ENCODE results near the gene CGNL1. TPM values are rescaled to one million over a fixed set of nuclear protein-coding genes. Genes with fewer than 3 reads are reported as not detected.
A peak's percentile ranks its signal among the peaks of the same experiment; 100 is the strongest.

The CGNL1 gene
- total RNA-seq, 4 donors from 2014 or later: 4.7 to 13.7 (median 7.3) TPM

- TF ChIP-seq, protein P1, sequence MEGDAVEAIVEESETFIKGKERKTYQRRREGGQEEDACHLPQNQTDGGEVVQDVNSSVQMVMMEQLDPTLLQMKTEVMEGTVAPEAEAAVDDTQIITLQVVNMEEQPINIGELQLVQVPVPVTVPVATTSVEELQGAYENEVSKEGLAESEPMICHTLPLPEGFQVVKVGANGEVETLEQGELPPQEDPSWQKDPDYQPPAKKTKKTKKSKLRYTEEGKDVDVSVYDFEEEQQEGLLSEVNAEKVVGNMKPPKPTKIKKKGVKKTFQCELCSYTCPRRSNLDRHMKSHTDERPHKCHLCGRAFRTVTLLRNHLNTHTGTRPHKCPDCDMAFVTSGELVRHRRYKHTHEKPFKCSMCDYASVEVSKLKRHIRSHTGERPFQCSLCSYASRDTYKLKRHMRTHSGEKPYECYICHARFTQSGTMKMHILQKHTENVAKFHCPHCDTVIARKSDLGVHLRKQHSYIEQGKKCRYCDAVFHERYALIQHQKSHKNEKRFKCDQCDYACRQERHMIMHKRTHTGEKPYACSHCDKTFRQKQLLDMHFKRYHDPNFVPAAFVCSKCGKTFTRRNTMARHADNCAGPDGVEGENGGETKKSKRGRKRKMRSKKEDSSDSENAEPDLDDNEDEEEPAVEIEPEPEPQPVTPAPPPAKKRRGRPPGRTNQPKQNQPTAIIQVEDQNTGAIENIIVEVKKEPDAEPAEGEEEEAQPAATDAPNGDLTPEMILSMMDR (IDR thresholded peaks at IDR 0.05): no peak
- no peak for DNase-seq (ENCODE audit: low spot score)
- no peak for ATAC-seq (ENCODE audit: low FRiP score)
Measured at GRCh38 chr15:57330619-57331340, 45.5 kb upstream of the CGNL1 start.

DNA sequence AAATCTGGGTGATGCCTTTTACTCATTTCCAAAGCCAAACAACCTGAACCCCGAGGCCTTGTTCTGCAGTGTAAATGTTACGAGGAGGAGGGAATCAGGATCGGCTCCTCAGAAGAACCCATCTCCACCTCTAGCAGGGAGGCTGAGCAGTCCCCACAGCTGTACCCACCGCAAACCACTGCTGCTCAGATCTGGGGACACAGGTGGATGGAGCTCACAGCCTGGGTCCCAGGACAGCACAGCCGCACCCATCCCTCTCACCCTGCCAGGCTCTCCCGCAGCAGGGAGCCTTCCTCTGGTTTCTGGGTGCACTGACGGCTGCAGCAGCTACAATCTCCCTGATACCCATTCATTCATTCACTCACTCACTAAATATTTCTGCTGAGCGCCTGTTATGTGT lies 44.0 kb upstream of the CGNL1 start:
- DNase-seq (ENCODE audit: low spot score) (no peak), ATAC-seq (ENCODE audit: low FRiP score) (no peak)
- TF ChIP-seq, protein P1 (IDR thresholded peaks at IDR 0.05): no peak

DNA sequence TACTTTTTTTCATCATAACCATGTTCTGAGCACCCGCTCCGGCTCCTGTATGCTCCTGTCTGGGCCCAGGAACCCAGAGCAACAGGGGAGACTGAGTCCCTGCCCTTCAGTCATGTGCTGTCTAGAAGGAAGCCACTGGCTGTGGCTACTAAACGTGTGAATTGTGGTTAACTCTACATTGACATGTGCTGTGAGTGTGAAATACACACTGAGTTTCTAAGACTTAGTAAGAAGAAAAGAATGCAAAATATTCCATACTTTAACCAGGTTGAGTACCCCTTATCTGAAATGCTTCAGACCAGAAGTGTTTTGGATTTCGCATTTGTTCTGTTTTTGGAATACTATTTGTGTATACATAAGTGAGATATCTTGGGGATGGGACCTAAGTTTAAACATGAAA lies 42.8 kb upstream of the CGNL1 start:
- ATAC-seq (ENCODE audit: low FRiP score): no peak

DNA sequence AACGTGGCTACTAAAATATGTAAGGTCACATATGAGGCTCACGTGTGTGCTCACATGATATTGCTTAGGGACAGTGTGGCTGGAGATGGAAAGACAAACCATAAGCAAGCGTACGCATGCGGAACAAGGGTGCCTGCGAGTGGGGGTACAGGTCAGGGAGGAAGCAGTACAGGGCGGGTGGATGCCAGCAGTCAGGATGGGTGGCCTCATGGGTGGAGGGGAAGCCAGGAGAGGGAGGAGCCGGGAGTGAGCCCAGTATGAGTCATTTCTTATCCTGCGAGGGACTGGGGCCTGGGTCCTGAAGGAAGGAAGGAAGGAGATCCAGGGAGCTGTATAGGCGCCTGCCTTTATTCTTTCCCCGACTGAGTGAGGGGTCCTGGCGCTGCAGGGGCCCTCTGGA lies 42.0 kb upstream of the CGNL1 start:
- TF ChIP-seq, protein P1 (IDR thresholded peaks at IDR 0.05): no peak
- peak; percentile 77 for ATAC-seq (ENCODE audit: low FRiP score)
- no peak for DNase-seq (ENCODE audit: low spot score)

More for the DNA sequence above, 42.8 kb upstream of the CGNL1 start:
- DNase-seq (ENCODE audit: low spot score): no peak
- TF ChIP-seq, protein P1 (IDR thresholded peaks at IDR 0.05): no peak

- no peak for ATAC-seq (ENCODE audit: low FRiP score)
- TF ChIP-seq, protein P1 (IDR thresholded peaks at IDR 0.05): no peak
- DNase-seq (ENCODE audit: low spot score): no peak
Measured at GRCh38 chr15:57335293-57335715, 41.0 kb upstream of the CGNL1 start.

DNA sequence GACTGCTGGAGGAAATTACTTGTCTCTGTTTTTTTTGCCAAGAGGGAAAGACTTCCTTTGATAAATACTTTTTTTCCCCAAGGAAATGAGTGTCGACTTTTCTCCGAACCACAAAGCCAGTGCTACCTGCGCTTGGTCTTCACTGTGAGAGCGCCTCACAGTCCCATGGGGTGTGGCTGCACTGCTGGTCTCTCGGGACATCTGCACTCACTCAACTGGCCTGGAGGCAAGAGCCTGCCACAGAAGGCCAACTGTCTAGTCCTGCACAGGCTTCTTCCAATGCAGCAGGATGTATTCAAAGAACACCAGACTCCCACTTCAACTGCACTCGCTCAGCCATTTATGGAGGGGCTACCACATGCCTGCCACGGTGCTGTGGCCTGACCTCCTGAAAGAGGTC lies 40.6 kb upstream of the CGNL1 start:
- TF ChIP-seq, protein P1 (IDR thresholded peaks at IDR 0.05): no peak
- no peak for DNase-seq (ENCODE audit: low spot score)
- no peak for ATAC-seq (ENCODE audit: low FRiP score)

- DNase-seq (ENCODE audit: low spot score) (no peak), ATAC-seq (ENCODE audit: low FRiP score) (peak; percentile 28)
- TF ChIP-seq, protein P1 (IDR thresholded peaks at IDR 0.05): no peak
Measured at GRCh38 chr15:57337868-57338411, 38.4 kb upstream of the CGNL1 start.
